IMR-90 (cell line): ENCODE data around the gene ZNF219.

Experiments used
- BHLHE40 ChIP-seq: fragments of 150-350 bp; IDR thresholded peaks from 2 replicates; pipeline ENCODE4 v1.6.1; 2016; ENCODE audit warnings: mild to moderate bottlenecking, low read depth, low read length
- CEBPB ChIP-seq: IDR thresholded peaks from 2 replicates; pipeline ENCODE4 v1.6.1; 2012; ENCODE audit warnings: low read depth, low read length, improper control_type of control experiment
- CHD1 ChIP-seq: IDR thresholded peaks from 2 replicates; pipeline ENCODE4 v1.6.1; 2012; ENCODE audit warnings: low read depth, low read length, improper control_type of control experiment
- FOS ChIP-seq: fragments of 150-350 bp; IDR thresholded peaks from 2 replicates; pipeline ENCODE4 v1.6.1; 2016; ENCODE audit warnings: low read depth, low read length
- MAFK ChIP-seq: IDR thresholded peaks from 2 replicates; pipeline ENCODE4 v1.6.1; 2012; ENCODE audit warnings: low read depth, low read length, improper control_type of control experiment
- MAZ ChIP-seq: IDR thresholded peaks from 2 replicates; pipeline ENCODE4 v1.6.1; 2012; ENCODE audit warnings: low read depth, mild to moderate bottlenecking, low read length, improper control_type of control experiment, moderate library complexity, borderline replicate concordance
- MXI1 ChIP-seq: IDR thresholded peaks from 2 replicates; pipeline ENCODE4 v1.6.1; 2012; ENCODE audit warnings: low read depth, mild to moderate bottlenecking, low read length, moderate library complexity, borderline replicate concordance
- NFE2L2 ChIP-seq: fragments of 150-350 bp; IDR thresholded peaks from 2 replicates; pipeline ENCODE4 v1.6.1; 2016; ENCODE audit warnings: low read depth, mild to moderate bottlenecking, low read length
- POLR2A ChIP-seq: IDR thresholded peaks from 2 replicates; pipeline ENCODE4 v1.6.1; 2012; ENCODE audit warnings: mild to moderate bottlenecking, low read depth, low read length
- RFX5 ChIP-seq: IDR thresholded peaks from 2 replicates; pipeline ENCODE4 v1.8.0; 2012; ENCODE audit warnings: low read depth, mild to moderate bottlenecking, low read length, moderate library complexity
- SMC3 ChIP-seq: fragments of 150-350 bp; IDR thresholded peaks from 2 replicates; pipeline ENCODE4 v1.6.1; 2016; ENCODE audit warnings: low read depth, mild to moderate bottlenecking, antibody characterized with exemption, low read length, moderate library complexity
- TF ChIP-seq, protein P1 (sequence below): conservative IDR thresholded peaks from 2 replicates; pipeline ENCODE4 v1.5.1; 2012; ENCODE audit warnings: mild to moderate bottlenecking, low read depth, low read length, improper control_type of control experiment
- TF ChIP-seq, protein P2 (sequence below): fragments of 150-350 bp; IDR thresholded peaks from 2 replicates; pipeline ENCODE4 v1.6.1; 2017; ENCODE audit warnings: mild to moderate bottlenecking, antibody characterized with exemption, low read length, low read depth
- TF ChIP-seq, protein P3 (sequence below): fragments of 150-350 bp; IDR thresholded peaks from 2 replicates; pipeline ENCODE4 v1.6.1; 2016; ENCODE audit warnings: low read depth, mild to moderate bottlenecking, low read length, moderate library complexity, borderline replicate concordance

DNA sequence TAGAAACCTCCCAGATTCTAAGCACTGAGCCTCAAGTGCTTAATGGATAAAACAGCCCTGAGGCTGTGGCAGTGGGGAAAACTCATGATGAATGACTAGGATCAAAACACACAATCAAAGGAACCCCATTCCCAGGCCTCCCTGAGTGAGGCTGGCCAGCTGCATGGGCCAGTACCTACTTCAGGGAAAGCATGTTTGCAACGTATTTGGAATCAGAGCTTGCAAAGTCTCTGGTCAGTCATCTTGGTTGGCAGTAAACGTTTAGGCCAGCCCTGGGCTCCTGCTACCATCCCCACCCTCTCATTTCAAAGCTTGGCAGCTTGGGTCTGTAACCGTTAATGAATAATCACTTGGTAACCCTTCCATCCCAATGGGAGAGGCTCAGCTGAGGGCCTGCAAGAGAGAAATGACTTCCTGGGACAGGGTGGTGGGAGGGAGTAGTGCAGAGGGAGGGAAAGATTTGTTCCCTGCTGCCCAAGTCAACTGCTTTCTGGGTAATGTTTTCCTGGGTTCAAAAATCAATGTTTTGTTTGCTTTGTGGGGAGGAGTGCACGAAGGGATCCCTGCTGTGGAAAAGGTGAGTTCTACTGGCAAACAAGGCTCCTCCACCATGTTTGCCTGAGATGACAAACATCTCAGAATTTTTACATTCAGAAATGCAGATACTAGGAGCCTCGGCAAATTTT lies 42.9 kb downstream of the ZNF219 start:
- TF ChIP-seq POLR2A (no peak), MAZ (no peak), CEBPB (no peak), NFE2L2 (no peak), BHLHE40 (no peak), SMC3 (no peak), RFX5 (no peak), CHD1 (no peak), MXI1 (no peak), FOS (no peak), MAFK (no peak)
- TF ChIP-seq, protein P1, sequence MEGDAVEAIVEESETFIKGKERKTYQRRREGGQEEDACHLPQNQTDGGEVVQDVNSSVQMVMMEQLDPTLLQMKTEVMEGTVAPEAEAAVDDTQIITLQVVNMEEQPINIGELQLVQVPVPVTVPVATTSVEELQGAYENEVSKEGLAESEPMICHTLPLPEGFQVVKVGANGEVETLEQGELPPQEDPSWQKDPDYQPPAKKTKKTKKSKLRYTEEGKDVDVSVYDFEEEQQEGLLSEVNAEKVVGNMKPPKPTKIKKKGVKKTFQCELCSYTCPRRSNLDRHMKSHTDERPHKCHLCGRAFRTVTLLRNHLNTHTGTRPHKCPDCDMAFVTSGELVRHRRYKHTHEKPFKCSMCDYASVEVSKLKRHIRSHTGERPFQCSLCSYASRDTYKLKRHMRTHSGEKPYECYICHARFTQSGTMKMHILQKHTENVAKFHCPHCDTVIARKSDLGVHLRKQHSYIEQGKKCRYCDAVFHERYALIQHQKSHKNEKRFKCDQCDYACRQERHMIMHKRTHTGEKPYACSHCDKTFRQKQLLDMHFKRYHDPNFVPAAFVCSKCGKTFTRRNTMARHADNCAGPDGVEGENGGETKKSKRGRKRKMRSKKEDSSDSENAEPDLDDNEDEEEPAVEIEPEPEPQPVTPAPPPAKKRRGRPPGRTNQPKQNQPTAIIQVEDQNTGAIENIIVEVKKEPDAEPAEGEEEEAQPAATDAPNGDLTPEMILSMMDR, result no peak
- TF ChIP-seq, protein P2, sequence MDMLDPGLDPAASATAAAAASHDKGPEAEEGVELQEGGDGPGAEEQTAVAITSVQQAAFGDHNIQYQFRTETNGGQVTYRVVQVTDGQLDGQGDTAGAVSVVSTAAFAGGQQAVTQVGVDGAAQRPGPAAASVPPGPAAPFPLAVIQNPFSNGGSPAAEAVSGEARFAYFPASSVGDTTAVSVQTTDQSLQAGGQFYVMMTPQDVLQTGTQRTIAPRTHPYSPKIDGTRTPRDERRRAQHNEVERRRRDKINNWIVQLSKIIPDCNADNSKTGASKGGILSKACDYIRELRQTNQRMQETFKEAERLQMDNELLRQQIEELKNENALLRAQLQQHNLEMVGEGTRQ, result no peak
- TF ChIP-seq, protein P3, sequence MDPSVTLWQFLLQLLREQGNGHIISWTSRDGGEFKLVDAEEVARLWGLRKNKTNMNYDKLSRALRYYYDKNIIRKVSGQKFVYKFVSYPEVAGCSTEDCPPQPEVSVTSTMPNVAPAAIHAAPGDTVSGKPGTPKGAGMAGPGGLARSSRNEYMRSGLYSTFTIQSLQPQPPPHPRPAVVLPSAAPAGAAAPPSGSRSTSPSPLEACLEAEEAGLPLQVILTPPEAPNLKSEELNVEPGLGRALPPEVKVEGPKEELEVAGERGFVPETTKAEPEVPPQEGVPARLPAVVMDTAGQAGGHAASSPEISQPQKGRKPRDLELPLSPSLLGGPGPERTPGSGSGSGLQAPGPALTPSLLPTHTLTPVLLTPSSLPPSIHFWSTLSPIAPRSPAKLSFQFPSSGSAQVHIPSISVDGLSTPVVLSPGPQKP, result no peak
